Activated naive CD4-positive, alpha-beta T cell treated with anti-CD3 and anti-CD28 coated beads for 36 hours (primary cell): ENCODE data around the gene RAD51D. TPM values are rescaled to one million over a fixed set of nuclear protein-coding genes. Genes with fewer than 3 reads are reported as not detected.
"Not testable (repeated sequence)": the region's sequence is repeated elsewhere in the genome, so short reads cannot be mapped to it uniquely, and the experiment has no call there.

Experiments used
- CTCF ChIA-PET: fragments of 350-600 bp; sonication (Branson Sonifier 250); formaldehyde crosslinking; loops from one replicate; lab custom pipeline; 2021; ENCODE audit warnings: antibody characterized with exemption; lab: Charles Lee
- DNase-seq: peaks from one replicate; pipeline ENCODE4 v3.0.0-alpha.2; 2020
- H3K27ac Mint-ChIP-seq: one replicate; pipeline ENCODE4 v1.8.0; 2021; ENCODE audit warnings: mild to moderate bottlenecking, mixed read lengths
- H3K27me3 Mint-ChIP-seq: one replicate; pipeline ENCODE4 v1.8.0; 2021; ENCODE audit warnings: low read depth, mixed read lengths
- H3K36me3 Mint-ChIP-seq: one replicate; pipeline ENCODE4 v1.8.0; 2021; ENCODE audit warnings: low read depth, mixed read lengths
- H3K4me1 Mint-ChIP-seq: one replicate; pipeline ENCODE4 v1.8.0; 2021; ENCODE audit warnings: low read depth, mixed read lengths
- H3K4me3 Mint-ChIP-seq: one replicate; pipeline ENCODE4 v1.8.0; 2021; ENCODE audit warnings: mild to moderate bottlenecking, moderate library complexity, mixed read lengths
- H3K9me3 Mint-ChIP-seq: one replicate; pipeline ENCODE4 v1.8.0; 2021; ENCODE audit warnings: mixed read lengths
- intact Hi-C: fragments of 100-400 bp; cut with micrococcal nuclease; formaldehyde crosslinking; loops from one replicate; pipeline ENCODE4 v1.15.1; 2023
- total RNA-seq, 2 experiments: library from RNA; stranded (reverse); gene quantifications; one replicate each; pipeline ENCODE4 v1.2.3, GENCODE V29; 2021

RAD51D gene
- total RNA-seq, 2 experiments from 2014 or later = 31.5 to 33.0 TPM

DNA sequence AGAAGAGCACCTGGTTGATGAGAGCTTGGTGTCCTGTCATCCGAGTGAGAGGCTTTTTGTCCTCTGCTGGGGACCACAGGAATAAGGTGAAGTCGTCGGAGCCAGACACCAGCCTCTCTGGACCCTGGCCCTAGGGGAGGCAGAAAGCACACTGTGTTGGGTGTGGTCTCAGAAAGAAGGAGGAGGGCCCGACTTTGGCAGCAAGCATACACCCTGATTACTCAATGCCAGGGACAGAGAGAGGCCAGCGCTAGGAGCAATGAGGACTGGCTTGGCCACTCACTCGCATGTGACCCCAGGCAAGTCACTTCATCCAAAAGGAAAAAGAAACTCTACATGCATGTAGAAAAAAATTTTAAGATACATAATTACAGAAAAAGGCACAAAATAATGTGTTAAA lies 15.7 kb upstream of the RAD51D start:
- peaks cover 54% of the 10 kb centered on the region for H3K36me3 Mint-ChIP-seq
- CTCF ChIA-PET = no interaction called here
- H3K27me3 Mint-ChIP-seq = no peaks in the 10 kb centered on the region
- H3K27ac Mint-ChIP-seq = no peak overlapping the region
- intact Hi-C loops = no loop called here
- no peak for DNase-seq
- no peaks in the 10 kb centered on the region for H3K9me3 Mint-ChIP-seq
- H3K4me1 Mint-ChIP-seq = peaks cover 6% of the 10 kb centered on the region
- no peak overlapping the region for H3K4me3 Mint-ChIP-seq

DNA sequence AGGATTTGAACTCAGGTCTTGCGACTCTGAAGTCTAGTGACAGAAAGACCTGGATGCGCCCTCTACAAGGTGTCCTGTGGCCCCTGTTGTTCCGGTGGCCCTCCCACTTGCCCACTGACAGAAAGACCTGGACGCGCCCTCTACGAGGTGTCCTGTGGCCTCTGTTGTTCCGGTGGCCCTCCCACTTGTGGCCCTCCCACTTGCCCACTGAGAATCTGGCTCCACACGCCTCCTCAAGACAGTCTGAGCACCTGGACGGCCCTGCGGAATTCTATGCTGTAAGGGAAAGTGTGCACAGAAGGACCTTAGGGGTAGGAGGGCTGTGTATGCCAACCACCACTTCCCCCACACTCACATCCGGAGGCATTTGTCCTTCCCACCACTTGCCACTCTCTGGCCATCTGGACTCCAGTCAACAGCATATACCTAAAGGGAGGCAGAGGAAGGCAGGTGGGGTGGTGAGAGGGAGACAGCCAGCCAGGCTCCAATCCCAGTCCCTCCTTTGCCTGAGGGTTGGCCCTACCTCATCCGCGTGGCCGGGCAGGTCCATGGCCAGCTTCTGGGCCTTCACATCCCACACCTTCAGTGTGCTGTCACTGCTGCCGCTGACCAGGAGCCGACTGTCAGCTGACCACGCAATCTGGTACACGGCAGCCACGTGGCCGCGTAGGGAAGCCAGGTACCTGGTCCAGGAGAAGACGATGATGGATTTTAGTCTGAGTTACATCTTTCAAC lies 13.3 kb upstream of the RAD51D start:
- H3K4me1 Mint-ChIP-seq = no peaks in the 10 kb centered on the region
- H3K9me3 Mint-ChIP-seq = no peaks in the 10 kb centered on the region
- no peaks in the 10 kb centered on the region for H3K27me3 Mint-ChIP-seq
- peaks cover 46% of the 10 kb centered on the region for H3K36me3 Mint-ChIP-seq
- H3K27ac Mint-ChIP-seq = no peak overlapping the region
- CTCF ChIA-PET = no interaction called here
- no peak for DNase-seq
- intact Hi-C loops = no loop called here
- H3K4me3 Mint-ChIP-seq = no peak overlapping the region

DNA sequence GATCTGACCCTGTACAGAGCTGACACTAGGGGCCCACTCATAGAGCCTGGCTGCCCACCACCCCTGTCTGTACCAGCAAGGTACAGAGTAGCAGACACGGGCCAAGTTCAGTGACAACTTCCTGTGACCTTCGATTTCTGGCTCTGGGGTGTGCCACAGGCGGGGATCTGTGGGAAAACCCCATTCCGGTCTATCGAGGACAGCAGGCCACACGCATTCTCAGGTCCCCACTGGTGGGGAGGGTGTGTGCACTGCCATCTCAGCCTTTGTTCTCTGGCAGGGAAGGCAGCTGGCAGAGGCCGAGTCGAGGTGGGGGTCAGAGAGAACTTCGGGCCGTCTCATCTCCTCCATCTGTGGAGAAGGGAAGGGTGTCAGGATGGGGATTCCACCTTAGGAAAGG lies 12.4 kb upstream of the RAD51D start:
- intact Hi-C loops = no loop called here
- no peak overlapping the region for H3K4me3 Mint-ChIP-seq

DNA sequence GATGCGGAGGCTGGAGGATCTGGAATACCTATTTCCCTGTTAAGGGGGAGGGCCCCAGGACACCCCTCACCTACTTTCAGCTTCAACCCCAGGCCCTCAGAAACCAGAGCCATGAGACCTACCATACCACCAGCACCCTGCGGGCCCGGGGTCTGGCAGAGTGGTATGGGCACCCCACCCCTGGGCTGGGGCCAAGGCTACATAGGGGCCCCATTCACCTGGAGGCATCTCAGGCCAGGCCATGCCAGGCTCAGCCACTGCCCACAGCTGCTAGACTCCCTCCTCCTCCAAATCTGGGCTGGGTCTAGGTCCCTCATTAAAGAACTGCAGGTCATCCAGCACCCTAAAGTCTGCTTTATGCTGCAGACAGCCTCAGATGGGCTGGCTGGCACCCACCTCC lies 10.7 kb upstream of the RAD51D start:
- Mint-ChIP-seq H3K4me3 (no peak overlapping the region), H3K27me3 (no peaks in the 10 kb centered on the region), H3K36me3 (peaks cover 31% of the 10 kb centered on the region), H3K4me1 (no peaks in the 10 kb centered on the region), H3K9me3 (no peaks in the 10 kb centered on the region), H3K27ac (peak overlapping the region; percentile 59)
- CTCF ChIA-PET = interaction anchor here (0.9 to 1.1 kb wide), 2 partner anchors 10 to 13 kb away, joined by 3 to 4 read pairs; no protein-coding TSS in a partner anchor
- intact Hi-C loops = no loop called here
- no peak for DNase-seq

More for the DNA sequence above, 12.4 kb upstream of the RAD51D start:
- H3K27me3 Mint-ChIP-seq = no peaks in the 10 kb centered on the region
- no peaks in the 10 kb centered on the region for H3K9me3 Mint-ChIP-seq
- CTCF ChIA-PET = no interaction called here
- H3K4me1 Mint-ChIP-seq = no peaks in the 10 kb centered on the region
- H3K27ac Mint-ChIP-seq = no peak overlapping the region
- peaks cover 43% of the 10 kb centered on the region for H3K36me3 Mint-ChIP-seq
- DNase-seq = no peak

DNA sequence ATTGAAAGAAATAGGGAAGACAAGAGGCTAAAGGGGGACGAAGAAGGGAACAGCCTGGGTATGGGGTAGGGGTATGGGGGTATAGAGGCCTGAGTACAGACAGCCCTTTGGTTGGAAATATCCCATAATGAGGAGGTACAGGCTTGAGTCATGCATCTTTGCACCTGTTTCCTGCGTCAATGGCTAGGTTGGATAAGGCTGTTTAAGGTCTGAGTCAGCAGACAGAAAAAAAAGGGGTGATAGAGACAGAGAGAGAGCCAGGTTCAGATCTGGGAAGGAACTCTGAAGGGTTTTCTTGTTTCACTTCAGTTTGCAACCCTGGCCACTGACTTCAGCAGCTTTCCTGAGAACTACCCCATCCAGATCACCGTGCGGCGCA lies 10.3 kb upstream of the RAD51D start:
- Mint-ChIP-seq H3K4me1 (no peaks in the 10 kb centered on the region), H3K4me3 (no peak overlapping the region), H3K9me3 (no peaks in the 10 kb centered on the region), H3K27me3 (no peaks in the 10 kb centered on the region), H3K27ac (peak overlapping the region; percentile 59), H3K36me3 (peaks cover 29% of the 10 kb centered on the region)
- no peak for DNase-seq
- CTCF ChIA-PET = no interaction called here
- intact Hi-C loops = no loop called here

DNA sequence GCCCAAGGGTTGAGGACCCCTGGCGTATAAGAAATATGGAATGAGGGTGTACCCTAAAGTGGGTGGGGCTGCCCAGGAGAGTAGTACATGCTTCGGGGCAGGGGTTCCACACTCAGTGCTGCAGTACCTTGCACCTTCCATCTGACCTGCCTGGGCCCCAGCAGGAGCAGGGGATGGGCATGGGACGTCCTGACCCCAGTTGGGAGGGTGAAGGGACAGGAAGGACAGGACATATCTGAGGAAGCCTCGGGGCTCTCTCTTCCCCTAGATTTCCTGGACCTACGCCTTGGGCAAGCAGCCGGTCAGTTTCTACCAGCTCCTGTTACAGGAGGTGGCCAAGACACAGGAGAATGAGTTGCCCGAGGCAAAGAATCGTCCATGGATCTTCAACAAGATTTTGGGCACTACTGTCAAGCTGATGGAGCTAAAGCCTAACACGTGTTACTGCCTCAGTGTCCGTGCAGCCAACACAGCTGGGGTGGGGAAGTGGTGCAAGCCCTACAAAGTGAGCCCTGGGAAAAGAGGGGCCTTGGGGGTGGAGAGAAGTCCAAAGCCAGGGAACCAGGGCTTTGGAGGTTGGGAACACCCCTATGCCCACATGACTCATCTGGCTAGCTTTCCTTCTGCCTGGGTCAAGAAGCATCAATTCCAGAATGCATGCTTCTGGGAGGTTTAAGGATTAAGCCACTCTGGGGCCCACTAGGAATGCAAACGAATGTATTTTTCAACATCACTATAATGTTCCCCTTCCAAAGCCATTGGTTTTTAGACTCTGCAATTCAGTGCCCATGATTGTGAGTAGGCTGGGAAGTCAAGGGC lies 9.7 kb upstream of the RAD51D start:
- intact Hi-C loops = no loop called here
- no peak overlapping the region for H3K27ac Mint-ChIP-seq
- H3K4me3 Mint-ChIP-seq = no peak overlapping the region
- H3K27me3 Mint-ChIP-seq = no peaks in the 10 kb centered on the region
- H3K36me3 Mint-ChIP-seq = peaks cover 24% of the 10 kb centered on the region
- H3K4me1 Mint-ChIP-seq = no peaks in the 10 kb centered on the region
- CTCF ChIA-PET = interaction anchor here (1.2 to 2.6 kb wide), 3 partner anchors 10 to 131 kb away, joined by 3 to 10 read pairs (median 3); partner anchors contain the start of gene RAD51D
- no peak for DNase-seq
- no peaks in the 10 kb centered on the region for H3K9me3 Mint-ChIP-seq

DNA sequence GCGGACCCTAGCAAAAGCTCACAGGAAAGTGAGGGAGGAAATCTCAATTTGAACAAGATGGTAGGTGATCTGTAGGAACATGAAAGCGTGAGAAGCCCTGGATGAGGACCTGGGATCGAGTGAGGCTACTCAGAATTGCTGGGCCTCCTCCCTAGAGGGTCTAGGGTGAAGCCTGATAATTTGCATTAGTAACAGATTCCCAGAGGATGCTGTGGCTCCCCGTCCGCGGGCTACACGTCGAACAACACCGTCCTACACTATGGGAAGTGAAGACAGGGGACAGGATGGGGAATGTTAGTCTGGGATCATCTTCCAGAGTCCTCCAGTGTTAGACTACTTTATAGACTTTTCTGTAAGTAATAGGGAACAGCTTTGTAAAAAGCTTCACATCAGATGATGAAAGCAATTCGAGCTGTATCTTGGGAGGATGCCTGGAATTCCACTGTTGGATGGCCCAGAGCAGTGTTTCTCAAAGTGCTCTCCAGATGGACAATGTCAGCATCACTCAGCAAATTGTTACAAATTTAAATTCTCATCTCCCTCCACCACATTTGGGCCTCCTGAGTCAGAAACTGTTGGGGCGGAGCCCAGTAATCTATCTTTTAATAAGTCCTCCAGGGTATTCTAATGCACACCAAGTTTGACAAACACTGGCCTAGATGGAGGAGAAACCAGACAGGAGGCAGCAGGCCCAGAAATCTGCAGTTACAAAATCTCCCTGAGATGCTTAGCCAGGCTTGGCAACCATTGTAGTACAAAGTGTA lies 8.3 kb upstream of the RAD51D start:
- intact Hi-C loops = no loop called here
- CTCF ChIA-PET = interaction anchor here (0.7 to 2.6 kb wide), 6 partner anchors 8 to 406 kb away, joined by 3 to 10 read pairs (median 3); partner anchors contain the start of gene RAD51D
- no peak overlapping the region for H3K27ac Mint-ChIP-seq

DNA sequence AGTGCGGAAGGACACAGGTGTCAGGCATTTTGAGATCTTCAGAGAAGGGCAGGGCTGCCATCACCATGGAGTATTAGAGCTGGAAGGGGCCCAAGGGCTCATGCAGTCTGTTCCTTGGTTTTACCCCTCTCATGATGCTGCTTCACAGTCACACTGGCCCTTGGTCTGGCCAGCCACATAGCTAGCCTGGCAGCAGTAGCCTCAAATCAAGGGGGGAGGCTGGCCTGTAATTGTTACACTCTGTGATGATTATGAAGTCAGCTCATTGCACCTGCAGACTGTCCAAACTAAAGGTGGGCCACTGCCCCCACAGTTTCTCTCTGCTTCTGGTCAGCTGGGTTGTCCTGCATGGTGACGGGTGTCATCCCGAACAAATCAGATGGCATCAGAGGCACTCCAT lies 1.7 kb upstream of the RAD51D start, which contains the start of gene FNDC8:
FNDC8 (plus strand) TSS at position 301 of the 400 bp plus-strand sequence; CDS start at position 380, 79 bp downstream.
- CTCF ChIA-PET = interaction anchor here (1.1 to 4.6 kb wide), 5 partner anchors 18 to 579 kb away, joined by 4 to 62 read pairs (median 4); no protein-coding TSS in a partner anchor
- intact Hi-C loops = no loop called here
- no peak within 1 kb of the TSS for H3K27ac Mint-ChIP-seq
- peaks cover 31% of the 10 kb centered on the region for H3K4me1 Mint-ChIP-seq
- peak within 1 kb of the TSS; percentile 18 for H3K4me3 Mint-ChIP-seq
- no peaks in the 10 kb centered on the region for H3K27me3 Mint-ChIP-seq
- no peak for DNase-seq
- peaks cover 18% of the 10 kb centered on the region for H3K36me3 Mint-ChIP-seq
- H3K9me3 Mint-ChIP-seq = no peaks in the 10 kb centered on the region

More for the DNA sequence above, 8.3 kb upstream of the RAD51D start:
- Mint-ChIP-seq H3K9me3 (no peaks in the 10 kb centered on the region), H3K4me1 (no peaks in the 10 kb centered on the region), H3K27me3 (no peaks in the 10 kb centered on the region), H3K4me3 (no peak overlapping the region), H3K36me3 (peaks cover 13% of the 10 kb centered on the region)
- no peak for DNase-seq

DNA sequence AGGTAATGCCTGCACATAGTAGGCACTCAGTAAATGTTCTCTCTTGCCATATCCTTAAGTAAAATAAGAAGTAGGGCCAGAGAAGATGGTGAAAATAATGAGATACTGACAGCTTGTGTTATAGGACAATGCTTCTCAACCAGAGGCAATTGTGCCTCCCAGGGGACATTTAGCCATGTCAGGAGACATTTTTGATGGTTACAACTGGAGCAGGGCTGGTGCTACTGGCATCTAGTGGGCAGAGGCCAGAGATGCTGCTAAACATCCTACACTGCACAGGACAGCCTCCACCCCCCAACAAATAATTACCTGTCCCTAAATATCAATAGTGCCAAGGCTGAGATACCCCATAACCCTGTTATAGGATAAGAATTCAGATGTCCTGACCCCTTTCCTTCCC lies 1.7 kb downstream of the RAD51D start:
- intact Hi-C loops = loop anchor here (1.0 to 2.0 kb wide), 4 partner anchors 480 to 576 kb away; partner anchors contain the start of gene TMEM132E
- Mint-ChIP-seq H3K27me3 (no peaks in the 10 kb centered on the region), H3K27ac (peak overlapping the region; percentile 31), H3K4me1 (peaks cover 45% of the 10 kb centered on the region), H3K36me3 (peaks cover 32% of the 10 kb centered on the region), H3K9me3 (no peaks in the 10 kb centered on the region), H3K4me3 (peak overlapping the region; percentile 90)
- peak; percentile 72 for DNase-seq
- CTCF ChIA-PET = interaction anchor here (0.6 to 4.6 kb wide), 7 partner anchors 28 to 698 kb away, joined by 3 to 62 read pairs (median 15); no protein-coding TSS in a partner anchor

DNA sequence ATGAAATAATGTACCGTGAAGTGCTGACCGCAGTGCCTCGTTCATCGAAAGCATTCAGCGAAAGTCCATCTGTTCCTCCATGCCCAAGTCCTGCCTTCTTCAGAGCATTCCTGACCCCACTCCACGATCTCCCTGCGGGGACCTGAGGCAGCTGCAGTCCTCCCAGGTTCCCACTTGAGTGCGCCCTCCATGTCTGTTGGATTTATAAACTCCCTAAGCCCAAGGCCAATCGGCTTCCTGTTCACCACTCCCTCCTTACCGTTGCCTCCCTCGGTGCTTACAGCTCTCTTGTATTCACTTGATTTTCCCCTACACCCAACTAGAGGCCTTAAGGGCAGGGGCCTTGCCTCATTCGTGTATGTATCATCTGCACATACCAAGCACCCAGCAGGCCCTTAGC lies 2.8 kb downstream of the RAD51D start:
- Mint-ChIP-seq H3K9me3 (no peaks in the 10 kb centered on the region), H3K27me3 (no peaks in the 10 kb centered on the region), H3K4me1 (peaks cover 45% of the 10 kb centered on the region), H3K27ac (peak overlapping the region; percentile 37), H3K36me3 (peaks cover 32% of the 10 kb centered on the region), H3K4me3 (no peak overlapping the region)
- intact Hi-C loops = no loop called here
- no peak for DNase-seq
- CTCF ChIA-PET = interaction anchor here (1.1 to 3.1 kb wide), 2 partner anchors 24 to 27 kb away, joined by 3 to 20 read pairs; no protein-coding TSS in a partner anchor

DNA sequence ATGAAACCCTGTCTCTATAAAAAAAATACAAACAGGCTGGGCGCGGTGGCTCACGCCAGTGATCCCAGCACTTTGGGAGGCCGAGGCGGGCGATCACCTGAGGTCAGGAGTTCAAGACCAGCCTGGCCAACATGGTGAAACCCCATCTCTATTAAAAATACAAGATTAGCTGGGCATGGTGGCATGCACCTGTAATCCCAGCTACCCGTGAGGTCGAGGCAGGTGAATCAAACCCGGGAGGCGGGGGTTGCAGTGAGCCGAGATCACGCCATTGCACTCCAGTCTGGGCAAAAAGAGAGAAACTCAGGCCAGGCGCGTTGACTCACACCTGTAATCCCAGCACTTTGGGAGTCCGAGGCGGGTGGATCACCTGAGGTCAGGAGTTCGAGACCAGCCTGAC lies 8.9 kb downstream of the RAD51D start:
- H3K4me1 Mint-ChIP-seq, H3K4me3 Mint-ChIP-seq, H3K9me3 Mint-ChIP-seq, DNase-seq, H3K27me3 Mint-ChIP-seq, intact Hi-C loops, H3K27ac Mint-ChIP-seq: not testable (repeated sequence)
- peaks cover 24% of the 10 kb centered on the region for H3K36me3 Mint-ChIP-seq
- CTCF ChIA-PET = interaction anchor here (1.3 to 1.7 kb wide), 2 partner anchors 8 to 21 kb away, joined by 3 to 4 read pairs; no protein-coding TSS in a partner anchor
